ENCODE results near the gene ERG. TPM values are rescaled to one million over a fixed set of nuclear protein-coding genes. Genes with fewer than 3 reads are reported as not detected.

Gene ERG
- total and polyA plus RNA-seq, 9 of the 15 experiments (the other 6 are each of a cell fraction or from before 2014, with no cell fraction given): 0.06 TPM; not detected in 8

- no peak overlapping the region for H2AFZ ChIP-seq (ENCODE audit: low read depth, low read length)
- no TSS peak for BruUV-seq (replicated peaks)
- in situ Hi-C loops (cut with MboI): no loop called here
These were observed 57.1 kb downstream of the ERG start for GRCh38 chr21:38441153-38441552.

More at GRCh38 chr21:38441153-38441552, 57.1 kb downstream of the ERG start:
- no peak for FAIRE-seq
- CTCF ChIA-PET (ENCODE audit: low intra/inter-chr PET ratio): no interaction called here
- no peak for DNase-seq (ENCODE audit: extremely low read depth in 1 of 4, low spot score in 3 of 4)
- intact Hi-C loops (cut with micrococcal nuclease): no loop called here
- Histone ChIP-seq H3K9me3 (replicated peaks; ENCODE audit: control insufficient read depth, insufficient read depth, low read depth, low read length) (no peaks in the 10 kb centered on the region), H4K20me1 (replicated peaks; ENCODE audit: control insufficient read depth, insufficient read depth, low read length) (peaks cover 21% of the 10 kb centered on the region; the same call in 1 of the 2 replicates), H3K4me2 (ENCODE audit: insufficient read depth, low read length) (no peak overlapping the region), H3K4me1 (replicated peaks in 1 of 2; ENCODE audit: control insufficient read depth in 2 of 2, insufficient read depth in 2 of 2, low read length in 2 of 2) (peaks cover 3 to 4% of the 10 kb centered on the region in 2 experiments; a peak in 1 of 5 replicates), H3K36me3 (ENCODE audit: control insufficient read depth, insufficient read depth, low read length) (no peaks in the 10 kb centered on the region), H3K27me3 (ENCODE audit: control insufficient read depth in 2 of 2, insufficient read depth in 2 of 2, low read length in 2 of 2) (peaks cover 23 to 56% of the 10 kb centered on the region in 2 experiments; a peak in 4 of 5 replicates), H3K4me3 (no peak overlapping the region), H3K9me1 (ENCODE audit: control insufficient read depth, insufficient read depth, low read length) (no peaks in the 10 kb centered on the region), H3K27ac (ENCODE audit: extremely low read depth, low read depth, low read length) (no peak overlapping the region), H3K9ac (ENCODE audit: insufficient read depth in 1 of 2, low read depth in 2 of 2, low read length in 2 of 2) (no peak overlapping the region), H3K79me2 (ENCODE audit: control insufficient read depth, insufficient read depth, low read length) (no peaks in the 10 kb centered on the region)
- POLR2A ChIA-PET: interaction anchor here (0.9 kb wide), 1 partner anchor 19 kb away, joined by 3 read pairs; no protein-coding TSS in a partner anchor
- ATAC-seq: no peak
- TF ChIP-seq PHTF2 (CRISPR knock-in tag; IDR thresholded peaks at IDR 0.05) (no peak), ZBTB17 (CRISPR knock-in tag; IDR thresholded peaks at IDR 0.05) (no peak), RUNX1 (IDR thresholded peaks at IDR 0.05; ENCODE audit: low read depth) (no peak), ZNF699 (CRISPR knock-in tag; IDR thresholded peaks at IDR 0.05; ENCODE audit: insufficient replicate concordance) (no peak), ZNF695 (CRISPR knock-in tag; IDR thresholded peaks at IDR 0.05) (no peak), MYNN (IDR thresholded peaks at IDR 0.05) (no peak), MYNN (CRISPR knock-in tag; IDR thresholded peaks at IDR 0.05) (no peak), PRMT5 (CRISPR knock-in tag; IDR thresholded peaks at IDR 0.05) (no peak), ZNF57 (CRISPR knock-in tag; IDR thresholded peaks at IDR 0.05) (no peak), ZNF134 (CRISPR knock-in tag; conservative IDR thresholded peaks at IDR 0.05) (peak; percentile 98), RBM25 (IDR thresholded peaks at IDR 0.05; ENCODE audit: low read depth, low read length, severe bottlenecking) (peak; percentile 31), ESRRA (IDR thresholded peaks at IDR 0.05; ENCODE audit: borderline replicate concordance, low read depth) (no peak), TAF1 (IDR thresholded peaks at IDR 0.05; ENCODE audit: control insufficient read depth, extremely low read depth, insufficient read depth, low read length, severe bottlenecking) (no peak), TCFL5 (CRISPR knock-in tag; conservative IDR thresholded peaks at IDR 0.05) (no peak), ETV6 (IDR thresholded peaks at IDR 0.05; ENCODE audit: borderline replicate concordance in 1 of 2, low read depth in 2 of 2, low read length in 1 of 2) (no peak), ETV6 (CRISPR knock-in tag; IDR thresholded peaks at IDR 0.05; ENCODE audit: borderline replicate concordance) (no peak), PTRF (tag; IDR thresholded peaks at IDR 0.05) (no peak)
- 0% methylated on average over 2 of the region's 2 CpGs for WGBS (ENCODE audit: insufficient coverage, low coverage, missing lambda C conversion rate)
